H1 (cell line): ENCODE data around the gene GLO1. TPM values are rescaled to one million over a fixed set of nuclear protein-coding genes. Genes with fewer than 3 reads are reported as not detected.

Experiments
- CTCF ChIA-PET: fragments of 300-600 bp; sonication (Branson Sonifier 250); formaldehyde crosslinking; loops from one replicate; lab custom pipeline; 2021; ENCODE audit not compliant: partially characterized antibody; lab: Charles Lee
- POLR2A ChIA-PET: fragments of 300-600 bp; sonication (Branson Sonifier 250); formaldehyde crosslinking; loops from one replicate; lab custom pipeline; 2021; ENCODE audit warnings: inconsistent platforms; ENCODE audit not compliant: partially characterized antibody; lab: Charles Lee
- DNase-seq, 2 experiments: peaks; one replicate each; pipeline versions ENCODE4 v3.0.0 to v3.0.0-alpha.2; 2010 to 2022; ENCODE audit warnings: low spot score in 2 of 2, low read depth in 1 of 2, mixed read lengths in 1 of 2
- FAIRE-seq: peaks from 2 replicates; lab custom pipeline; 2011; peaks lifted over from hg19 to GRCh38; lab: Jason Lieb, UNC
- H2AFZ ChIP-seq: 2 replicates; pipeline ENCODE4 v1.8.1; 2012; ENCODE audit warnings: low read length, inconsistent platforms
- H2AK5ac ChIP-seq: 2 replicates; pipeline ENCODE4 v1.6.1; 2013; ENCODE audit warnings: low read depth, low read length
- H2BK120ac ChIP-seq: replicated peaks from 2 replicates; pipeline ENCODE3; 2013; ENCODE audit warnings: low read depth, low read length, inconsistent platforms
- H2BK12ac ChIP-seq: 2 replicates; pipeline ENCODE4 v1.6.1; 2013; ENCODE audit warnings: low read depth, low read length
- H2BK15ac ChIP-seq: 2 replicates; pipeline ENCODE4 v1.6.1; 2013; ENCODE audit warnings: low read length
- H2BK20ac ChIP-seq: 2 replicates; pipeline ENCODE4 v1.6.1; 2013; ENCODE audit warnings: low read length
- H2BK5ac ChIP-seq: 2 replicates; pipeline ENCODE4 v1.6.1; 2013; ENCODE audit warnings: low read depth, low read length
- H3K14ac ChIP-seq: 2 replicates; pipeline ENCODE4 v1.6.1; 2013; ENCODE audit warnings: inconsistent platforms; ENCODE audit not compliant: insufficient read length
- H3K18ac ChIP-seq: 2 replicates; pipeline ENCODE4 v1.6.1; 2013; ENCODE audit warnings: low read length; ENCODE audit errors: extremely low read depth
- H3K23ac ChIP-seq: 2 replicates; pipeline ENCODE4 v1.6.1; 2013; ENCODE audit warnings: inconsistent platforms; ENCODE audit not compliant: insufficient read length
- H3K23me2 ChIP-seq: 2 replicates; pipeline ENCODE4 v1.6.1; 2013; ENCODE audit warnings: low read depth, low read length
- H3K27ac ChIP-seq: 2 replicates; pipeline ENCODE4 v1.6.1; 2011; ENCODE audit warnings: low read depth, low read length, inconsistent platforms
- H3K27me3 ChIP-seq, 4 experiments: replicated peaks in 1 of 4; 1 replicate in 1 of 4; 2 replicates in 3 of 4; pipeline versions ENCODE4 v1.6.1 to v1.8.1; 2011 to 2013; ENCODE audit warnings: low read length in 3 of 4, mild to moderate bottlenecking in 3 of 4, inconsistent platforms in 2 of 4, mixed read lengths in 2 of 4, moderate library complexity in 1 of 4; ENCODE audit not compliant: control insufficient read depth in 3 of 4, insufficient read depth in 3 of 4; ENCODE audit errors: extremely low read depth in 1 of 4
- H3K36me3 ChIP-seq, 4 experiments: 2 replicates each; pipeline versions ENCODE4 v1.6.1 to v1.8.1; 2011 to 2013; ENCODE audit warnings: mild to moderate bottlenecking in 4 of 4, low read length in 3 of 4, moderate library complexity in 2 of 4, control low read depth in 1 of 4, inconsistent platforms in 1 of 4; ENCODE audit not compliant: insufficient read depth in 4 of 4, control insufficient read depth in 2 of 4
- H3K4ac ChIP-seq: replicated peaks from 2 replicates; pipeline ENCODE3; 2013; ENCODE audit warnings: low read length, low read depth, mixed read lengths, inconsistent platforms; ENCODE audit not compliant: insufficient read length
- H3K4me1 ChIP-seq, 4 experiments: replicated peaks in 1 of 4; 1 replicate in 1 of 4; 2 replicates in 3 of 4; pipeline versions ENCODE4 v1.6.1 to v1.8.1; 2011 to 2013; ENCODE audit warnings: low read length in 3 of 4, inconsistent platforms in 2 of 4, mixed read lengths in 1 of 4; ENCODE audit not compliant: insufficient read depth in 4 of 4, control insufficient read depth in 3 of 4
- H3K4me2 ChIP-seq, 2 experiments: 2 replicates each; pipeline versions ENCODE4 v1.6.1 to v1.8.1; 2011 to 2013; ENCODE audit warnings: low read depth in 2 of 2, low read length in 2 of 2, control low read depth in 1 of 2, inconsistent platforms in 1 of 2, mild to moderate bottlenecking in 1 of 2; ENCODE audit not compliant: insufficient read depth in 1 of 2
- H3K4me3 ChIP-seq, 4 experiments: fragments of 200-600, 300-600 bp in 1 of 4; sonication (generic), shearing (Covaris generic), sonication (Bioruptor Twin) in 1 of 4; 2 replicates each; pipeline versions ENCODE4 v1.5.1 to v1.8.1; 2011 to 2016; ENCODE audit warnings: low read length in 4 of 4, low read depth in 3 of 4, control low read depth in 2 of 4, inconsistent platforms in 2 of 4, mild to moderate bottlenecking in 2 of 4, mixed read lengths in 1 of 4, moderate library complexity in 1 of 4; ENCODE audit not compliant: insufficient read depth in 2 of 4; ENCODE audit errors: extremely low read depth in 1 of 4
- H3K56ac ChIP-seq: replicated peaks from 2 replicates; pipeline ENCODE3; 2013; ENCODE audit warnings: low read depth, mild to moderate bottlenecking, mixed read lengths, low read length, inconsistent platforms; ENCODE audit not compliant: insufficient read length
- H3K79me1 ChIP-seq: 2 replicates; pipeline ENCODE4 v1.6.1; 2013; ENCODE audit warnings: low read depth, low read length, control low read depth
- H3K79me2 ChIP-seq, 2 experiments: 2 replicates each; pipeline versions ENCODE4 v1.6.1 to v1.8.1; 2012 to 2013; ENCODE audit warnings: low read length in 2 of 2, mild to moderate bottlenecking in 2 of 2, inconsistent platforms in 1 of 2; ENCODE audit not compliant: insufficient read depth in 2 of 2, control insufficient read depth in 1 of 2
- H3K9ac ChIP-seq, 4 experiments: replicated peaks in 1 of 4; 1 replicate in 1 of 4; 2 replicates in 3 of 4; pipeline versions ENCODE4 v1.6.1 to v1.8.1; 2011 to 2013; ENCODE audit warnings: low read depth in 3 of 4, low read length in 3 of 4, control low read depth in 2 of 4, mild to moderate bottlenecking in 2 of 4, moderate library complexity in 2 of 4, inconsistent platforms in 1 of 4; ENCODE audit errors: extremely low read depth in 1 of 4
- H3K9me3 ChIP-seq, 2 experiments: 2 replicates each; pipeline versions ENCODE4 v1.6.1 to v1.8.1; 2012 to 2013; ENCODE audit warnings: mild to moderate bottlenecking in 2 of 2, moderate library complexity in 2 of 2, control low read depth in 1 of 2, inconsistent platforms in 1 of 2, low read depth in 1 of 2, low read length in 1 of 2, mixed read lengths in 1 of 2; ENCODE audit not compliant: insufficient read depth in 2 of 2
- H4K20me1 ChIP-seq, 2 experiments: replicated peaks in 1 of 2; 2 replicates each; pipeline versions ENCODE3 to v1.8.1; 2011 to 2013; ENCODE audit warnings: inconsistent platforms in 2 of 2, low read length in 2 of 2, mild to moderate bottlenecking in 1 of 2; ENCODE audit not compliant: insufficient read depth in 2 of 2, control insufficient read depth in 1 of 2
- H4K5ac ChIP-seq: 2 replicates; pipeline ENCODE4 v1.6.1; 2013; ENCODE audit warnings: low read length, low read depth, mixed read lengths, inconsistent platforms; ENCODE audit not compliant: insufficient read length
- H4K8ac ChIP-seq: 2 replicates; pipeline ENCODE4 v1.8.0; 2013; ENCODE audit warnings: mild to moderate bottlenecking, moderate library complexity, low read length, inconsistent platforms; ENCODE audit not compliant: insufficient read depth; ENCODE audit errors: extremely low read depth
- H4K91ac ChIP-seq: replicated peaks from 2 replicates; pipeline ENCODE3; 2013; ENCODE audit warnings: low read length, mixed read lengths, inconsistent platforms; ENCODE audit not compliant: insufficient read length
- BCL11A ChIP-seq, 2 experiments: IDR thresholded peaks; one replicate each; pipeline ENCODE4 v1.6.1; 2011; ENCODE audit warnings: low read depth in 2 of 2, low read length in 2 of 2, mild to moderate bottlenecking in 2 of 2
- CBX5 ChIP-seq: fragments of 300-800, 300-1000 bp; sonication (generic); IDR thresholded peaks from 2 replicates; pipeline ENCODE4 v1.7.1; 2016; ENCODE audit warnings: antibody characterized with exemption, low read length, low read depth
- CTCF ChIP-seq, 3 experiments: IDR thresholded peaks; 1 replicate in 2 of 3; 2 replicates in 1 of 3; pipeline versions ENCODE4 v1.5.1 to v1.6.1; 2011; ENCODE audit warnings: low read length in 3 of 3, mild to moderate bottlenecking in 3 of 3, inconsistent platforms in 2 of 3, low read depth in 1 of 3, moderate library complexity in 1 of 3; ENCODE audit not compliant: insufficient read depth in 1 of 3; ENCODE audit errors: control extremely low read depth in 1 of 3
- JUN ChIP-seq: IDR thresholded peaks from 2 replicates; pipeline ENCODE4 v1.6.1; 2011; ENCODE audit warnings: low read depth, mild to moderate bottlenecking, improper control_type of control experiment, low read length
- SIRT6 ChIP-seq: IDR thresholded peaks from one replicate; pipeline ENCODE4 v1.7.1; 2012; ENCODE audit warnings: low read length, inconsistent platforms
- SRF ChIP-seq: IDR thresholded peaks from 2 replicates; pipeline ENCODE4 v1.6.1; 2011; ENCODE audit warnings: mild to moderate bottlenecking, low read depth, low read length, moderate library complexity
- TEAD4 ChIP-seq: IDR thresholded peaks from 2 replicates; pipeline ENCODE4 v1.6.1; 2012; ENCODE audit warnings: low read depth, low read length, inconsistent platforms, mixed read lengths
- ZNF274 ChIP-seq: IDR thresholded peaks from 2 replicates; pipeline ENCODE4 v1.7.0; 2012; ENCODE audit warnings: low read length, borderline replicate concordance; ENCODE audit errors: extremely low read depth
- WGBS, 2 experiments: shearing (Covaris generic) in 1 of 2; methylation state at CpG; one replicate each; pipeline versions ENCODE4 v1.1.6 to v1.1.7; 2013 to 2015; ENCODE audit warnings: low lambda C conversion rate in 2 of 2, mixed read lengths in 2 of 2, inconsistent platforms in 1 of 2, low coverage in 1 of 2, missing lambda C conversion rate in 1 of 2; ENCODE audit not compliant: insufficient replicate concordance in 2 of 2, insufficient coverage in 1 of 2, insufficient read length in 1 of 2; ENCODE audit errors: extremely low coverage in 1 of 2, missing lambda C conversion rate in 1 of 2; 5-methylcytosine and 5-hydroxymethylcytosine counted together
- polyA plus RNA-seq, 7 experiments: library from polyadenylated mRNA; depleted of rRNA in 3 of 7; stranded (reverse) in 5 of 7; unstranded in 2 of 7; fragments of >200 nt in 5 of 7; fragments of 200-250 nt in 2 of 7; gene quantifications; 1 replicate in 5 of 7; 2 replicates in 1 of 7; 4 replicates in 1 of 7; pipeline versions ENCODE4 v1.2.1 to v1.2.3, GENCODE V29; 2011 to 2013; ENCODE audit warnings: missing spikeins in 2 of 7, mixed read lengths in 2 of 7
- total RNA-seq: library from RNA; stranded (reverse); fragmentation: NEBNext Ultra II Directional; extraction: Animal tissue kit (Norgen Biotek cat#: 25700); gene quantifications from 2 replicates; pipeline ENCODE4 v1.2.1, GENCODE V29; 2021

The GLO1 gene
- total and polyA plus RNA-seq, 2 of the 8 experiments (the other 6 are each of a cell fraction or from before 2014, with no cell fraction given) = 104 to 170 TPM

GRCh38 chr6:38688579-38689087, 14.3 kb downstream of the GLO1 start:
- Histone ChIP-seq H4K5ac (no peak overlapping the region), H3K18ac (no peak overlapping the region), H3K4me2 (no peak overlapping the region), H2BK120ac (no peak overlapping the region), H3K23ac (no peak overlapping the region), H2BK12ac (no peak overlapping the region), H3K4ac (no peak overlapping the region), H4K8ac (no peak overlapping the region)
- DNase-seq = no peak
- no peak for TF ChIP-seq SRF
- TF ChIP-seq CBX5 = no peak
- TF ChIP-seq JUN = no peak
- no peak for TF ChIP-seq SIRT6
- no peak for TF ChIP-seq BCL11A (IDR thresholded peaks at IDR 0.05; ENCODE audit: low read depth in 2 of 2, low read length in 2 of 2)
- no peak for TF ChIP-seq ZNF274
- TF ChIP-seq CTCF (IDR thresholded peaks at IDR 0.05; ENCODE audit: control extremely low read depth in 1 of 3, insufficient read depth in 1 of 3, low read depth in 1 of 3, low read length in 3 of 3) = peak in 1 of 3 experiments; percentile 20; a peak in 1 of 4 replicates
- TF ChIP-seq TEAD4 = no peak
- TF ChIP-seq, all 59 proteins: peak for 1
- Histone ChIP-seq H3K27me3 (no peaks in the 10 kb centered on the region), H2AFZ (no peak overlapping the region), H2BK5ac (no peak overlapping the region), H3K4me3 (no peak overlapping the region), H3K14ac (no peak overlapping the region), H3K9me3 (no peaks in the 10 kb centered on the region), H4K91ac (no peak overlapping the region), H3K27ac (no peak overlapping the region), H2AK5ac (no peak overlapping the region), H3K9ac (no peak overlapping the region), H2BK15ac (no peak overlapping the region), H3K36me3 (peaks cover 0 to 24% (median 8%) of the 10 kb centered on the region in 4 experiments; a peak in 3 of 8 replicates), H3K79me1 (peaks cover 6% of the 10 kb centered on the region), H3K4me1 (no peaks in the 10 kb centered on the region), H3K56ac (no peak overlapping the region), H4K20me1 (peaks cover 10 to 12% of the 10 kb centered on the region in 2 experiments), H3K79me2 (peaks cover 3 to 72% of the 10 kb centered on the region in 2 experiments; a peak in 3 of 4 replicates), H3K23me2 (no peaks in the 10 kb centered on the region), H2BK20ac (no peak overlapping the region)
- CTCF ChIA-PET = interaction anchor here (0.5 to 1.4 kb wide), 3 partner anchors 47 to 87 kb away, joined by 3 read pairs; no protein-coding TSS in a partner anchor
- 89% methylated on average over 6 of the region's 6 CpGs; no CpG with 5 or more reads in 1 of the 2 experiments for WGBS, 2 experiments
- POLR2A ChIA-PET = no interaction called here
- no peak for FAIRE-seq
